MM.1S (cell line): ENCODE results near the gene ZKSCAN8.

Experiments used
- DNase-seq: peaks from one replicate; pipeline ENCODE4 v3.0.0-alpha.2; 2015
- H2AFZ ChIP-seq: fragments of 300-600 bp; sonication (generic); 2 replicates; pipeline ENCODE4 v1.6.0; 2016; ENCODE audit warnings: antibody characterized with exemption, low read length
- H3F3A ChIP-seq: fragments of 300-600 bp; sonication (generic); 2 replicates; pipeline ENCODE4 v1.6.1; 2016; ENCODE audit warnings: mild to moderate bottlenecking, antibody characterized with exemption, low read length, moderate library complexity, mixed read lengths; ENCODE audit not compliant: insufficient read depth
- H3K27ac ChIP-seq: fragments of 300-600 bp; sonication (generic); 2 replicates; pipeline ENCODE4 v1.5.1; 2016; ENCODE audit warnings: mild to moderate bottlenecking, low read length
- H3K27me3 ChIP-seq: fragments of 300-600 bp; sonication (generic); replicated peaks from 2 replicates; pipeline ENCODE4 v1.6.0; 2016; ENCODE audit warnings: low read length; ENCODE audit not compliant: insufficient read depth
- H3K36me3 ChIP-seq: fragments of 300-600 bp; sonication (generic); replicated peaks from 2 replicates; pipeline ENCODE4 v1.6.1; 2016; ENCODE audit warnings: mild to moderate bottlenecking, low read length, mixed read lengths; ENCODE audit not compliant: insufficient read depth
- H3K4me1 ChIP-seq: fragments of 300-600 bp; sonication (generic); 2 replicates; pipeline ENCODE4 v1.6.1; 2016; ENCODE audit warnings: low read length, mixed read lengths
- H3K4me2 ChIP-seq: fragments of 300-600 bp; sonication (generic); 2 replicates; pipeline ENCODE4 v1.6.0; 2016; ENCODE audit warnings: low read depth, low read length
- H3K4me3 ChIP-seq: fragments of 300-600 bp; sonication (generic); 2 replicates; pipeline ENCODE4 v1.5.1; 2016; ENCODE audit warnings: low read length, mixed read lengths
- H3K79me2 ChIP-seq: fragments of 300-600 bp; sonication (generic); 2 replicates; pipeline ENCODE4 v1.6.1; 2016; ENCODE audit warnings: mixed run types, low read length, mixed read lengths
- H3K9ac ChIP-seq: fragments of 300-600 bp; sonication (generic); 2 replicates; pipeline ENCODE4 v1.6.1; 2016; ENCODE audit warnings: low read length, mixed read lengths
- H3K9me2 ChIP-seq: fragments of 300-600 bp; sonication (generic); replicated peaks from 2 replicates; pipeline ENCODE4 v1.6.1; 2016; ENCODE audit warnings: mild to moderate bottlenecking, low read length, mixed read lengths; ENCODE audit not compliant: insufficient read depth
- H3K9me3 ChIP-seq: fragments of 300-600 bp; sonication (generic); replicated peaks from 2 replicates; pipeline ENCODE4 v1.6.1; 2016; ENCODE audit warnings: mild to moderate bottlenecking, low read length, mixed read lengths; ENCODE audit not compliant: insufficient read depth
- H4K20me1 ChIP-seq: fragments of 300-600 bp; sonication (generic); 2 replicates; pipeline ENCODE4 v1.6.1; 2016; ENCODE audit warnings: mild to moderate bottlenecking, low read length, moderate library complexity, mixed read lengths; ENCODE audit not compliant: insufficient read depth
- EZH2 ChIP-seq: fragments of 300-600 bp; sonication (generic); optimal IDR thresholded peaks from 2 replicates; pipeline ENCODE3; 2017; ENCODE audit warnings: low read depth, mild to moderate bottlenecking, antibody characterized with exemption, low read length, mixed read lengths
- EZH2phosphoT487 ChIP-seq: fragments of 300-600 bp; sonication (generic); IDR thresholded peaks from 2 replicates; pipeline ENCODE4 v1.6.1; 2018; ENCODE audit warnings: antibody characterized with exemption, low read length
- TF ChIP-seq, protein P1 (sequence below): fragments of 300-600 bp; sonication (generic); IDR thresholded peaks from 2 replicates; pipeline ENCODE4 v1.5.1; 2016; ENCODE audit warnings: antibody characterized with exemption, low read length, mixed read lengths

Gene ZKSCAN8

DNA sequence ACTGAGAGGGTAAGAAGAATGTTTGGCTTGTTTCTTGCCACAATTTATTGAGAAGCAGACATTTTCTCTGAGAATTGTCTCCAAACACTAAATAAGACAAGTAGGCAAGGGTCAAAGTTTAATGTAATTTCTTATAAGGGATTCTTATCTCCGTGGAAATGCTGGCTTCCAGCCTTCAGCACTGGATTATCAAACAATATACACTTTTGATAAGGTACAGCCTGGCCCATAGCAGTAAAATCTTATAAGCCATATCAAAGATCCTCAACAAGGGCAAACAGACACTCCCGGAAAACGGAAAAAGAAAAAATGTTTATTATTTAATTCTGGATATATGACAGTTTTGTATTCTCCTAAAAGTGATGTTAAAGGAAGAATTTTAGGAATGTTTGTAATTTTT lies 64.8 kb downstream of the ZKSCAN8 start:
- H3K4me2 ChIP-seq: no peak overlapping the region

DNA sequence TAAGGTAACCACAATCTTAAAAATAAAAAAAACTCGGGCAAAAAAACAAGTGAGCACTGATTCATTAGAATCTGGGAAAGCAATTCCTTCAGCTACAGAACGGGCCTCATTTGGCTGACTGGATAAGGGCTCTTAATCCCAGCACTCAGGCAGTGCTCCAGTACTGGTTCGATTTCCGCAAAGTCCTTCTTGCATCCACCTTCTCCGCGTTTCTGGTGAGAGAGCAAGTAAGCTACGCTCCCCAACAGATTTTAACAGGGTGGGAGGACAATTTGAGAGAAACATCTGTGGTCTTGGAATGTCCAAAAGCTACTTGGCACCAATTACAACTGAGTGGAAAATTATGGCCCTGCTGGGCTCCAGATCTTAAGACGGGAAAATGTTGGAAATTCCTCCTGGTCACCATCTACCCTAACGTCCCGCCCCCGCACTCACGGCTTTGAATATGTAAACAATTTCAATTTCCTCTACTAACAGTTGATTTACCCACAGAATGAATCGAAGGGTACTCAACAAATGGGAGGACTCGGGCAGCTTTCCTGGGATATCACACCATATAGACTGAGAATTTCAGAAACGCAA lies 65.3 kb downstream of the ZKSCAN8 start:
- H3K36me3 ChIP-seq: no peaks in the 10 kb centered on the region
- H3K9me2 ChIP-seq: no peaks in the 10 kb centered on the region
- H3K27me3 ChIP-seq: peaks cover 44% of the 10 kb centered on the region
- H3K4me3 ChIP-seq: peak overlapping the region; percentile 60
- H3F3A ChIP-seq: 0 out of 2 replicates have a peak, but pooled peaks cover under 1% of the 10 kb centered on the region
- peak overlapping the region; percentile 81; the same call in 1 of the 2 replicates for H3K4me2 ChIP-seq
- H3K27ac ChIP-seq: no peak overlapping the region
- no peaks in the 10 kb centered on the region for H4K20me1 ChIP-seq
- no peak for TF ChIP-seq EZH2phosphoT487
- TF ChIP-seq, protein P1, sequence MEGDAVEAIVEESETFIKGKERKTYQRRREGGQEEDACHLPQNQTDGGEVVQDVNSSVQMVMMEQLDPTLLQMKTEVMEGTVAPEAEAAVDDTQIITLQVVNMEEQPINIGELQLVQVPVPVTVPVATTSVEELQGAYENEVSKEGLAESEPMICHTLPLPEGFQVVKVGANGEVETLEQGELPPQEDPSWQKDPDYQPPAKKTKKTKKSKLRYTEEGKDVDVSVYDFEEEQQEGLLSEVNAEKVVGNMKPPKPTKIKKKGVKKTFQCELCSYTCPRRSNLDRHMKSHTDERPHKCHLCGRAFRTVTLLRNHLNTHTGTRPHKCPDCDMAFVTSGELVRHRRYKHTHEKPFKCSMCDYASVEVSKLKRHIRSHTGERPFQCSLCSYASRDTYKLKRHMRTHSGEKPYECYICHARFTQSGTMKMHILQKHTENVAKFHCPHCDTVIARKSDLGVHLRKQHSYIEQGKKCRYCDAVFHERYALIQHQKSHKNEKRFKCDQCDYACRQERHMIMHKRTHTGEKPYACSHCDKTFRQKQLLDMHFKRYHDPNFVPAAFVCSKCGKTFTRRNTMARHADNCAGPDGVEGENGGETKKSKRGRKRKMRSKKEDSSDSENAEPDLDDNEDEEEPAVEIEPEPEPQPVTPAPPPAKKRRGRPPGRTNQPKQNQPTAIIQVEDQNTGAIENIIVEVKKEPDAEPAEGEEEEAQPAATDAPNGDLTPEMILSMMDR: no peak
- no peak for TF ChIP-seq EZH2
- peak overlapping the region; percentile 65 for H2AFZ ChIP-seq
- no peak for DNase-seq
- H3K9me3 ChIP-seq: no peaks in the 10 kb centered on the region
- H3K9ac ChIP-seq: no peak overlapping the region
- no peaks in the 10 kb centered on the region for H3K79me2 ChIP-seq
- peaks cover 4% of the 10 kb centered on the region; the same call in 1 of the 2 replicates for H3K4me1 ChIP-seq

More for the DNA sequence above, 64.8 kb downstream of the ZKSCAN8 start:
- Histone ChIP-seq H3K9me2 (no peaks in the 10 kb centered on the region), H2AFZ (no peak overlapping the region), H4K20me1 (no peaks in the 10 kb centered on the region), H3K36me3 (no peaks in the 10 kb centered on the region), H3K9ac (no peak overlapping the region), H3K4me3 (no peak overlapping the region), H3K4me1 (peaks cover 4% of the 10 kb centered on the region; the same call in 1 of the 2 replicates), H3K79me2 (no peaks in the 10 kb centered on the region), H3F3A (no peaks in the 10 kb centered on the region), H3K27me3 (peaks cover 44% of the 10 kb centered on the region), H3K27ac (no peak overlapping the region), H3K9me3 (no peaks in the 10 kb centered on the region)
- no peak for DNase-seq
- TF ChIP-seq EZH2phosphoT487 (no peak), EZH2 (no peak)
- TF ChIP-seq, protein P1: no peak

DNA sequence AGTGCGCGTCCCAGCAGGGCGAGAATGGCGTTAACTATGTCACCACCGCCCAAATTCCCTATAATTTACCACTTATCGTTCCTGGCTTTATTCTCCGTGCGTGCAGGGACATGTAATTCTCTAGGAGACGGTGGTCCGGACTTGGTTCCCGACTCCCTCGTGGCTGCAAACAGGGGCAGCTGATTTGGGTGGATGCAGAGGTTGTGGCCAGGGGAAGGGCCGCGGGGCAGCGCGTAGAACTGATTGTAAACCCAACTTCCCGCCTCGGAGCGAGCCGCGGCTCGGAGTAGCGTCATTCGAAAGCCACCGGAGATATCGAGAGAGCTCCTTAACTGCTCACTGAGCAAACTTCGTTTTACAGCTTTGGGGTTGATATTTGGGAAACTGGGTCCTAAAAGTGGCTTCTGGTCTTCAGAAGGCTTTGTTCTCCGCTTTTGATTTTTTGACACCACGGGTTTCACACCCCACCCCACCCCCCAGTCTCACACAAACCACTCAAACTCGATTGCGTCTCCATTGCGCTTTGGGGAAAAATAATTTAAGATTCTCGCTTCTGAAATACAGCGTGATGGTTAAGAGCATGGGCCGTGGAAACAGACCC lies 65.9 kb downstream of the ZKSCAN8 start:
- H3K9ac ChIP-seq: peak overlapping the region; percentile 19; the same call in 1 of the 2 replicates
- H3K4me3 ChIP-seq: peak overlapping the region; percentile 60
- no peaks in the 10 kb centered on the region for H3K9me2 ChIP-seq
- no peaks in the 10 kb centered on the region for H4K20me1 ChIP-seq
- peak overlapping the region; percentile 81 for H3K4me2 ChIP-seq
- H3K36me3 ChIP-seq: no peaks in the 10 kb centered on the region
- TF ChIP-seq, protein P1: no peak
- TF ChIP-seq EZH2phosphoT487 (no peak), EZH2 (no peak)
- no peaks in the 10 kb centered on the region for H3K9me3 ChIP-seq
- H3K27ac ChIP-seq: no peak overlapping the region
- H2AFZ ChIP-seq: peak overlapping the region; percentile 65
- H3K4me1 ChIP-seq: peaks cover 4% of the 10 kb centered on the region; the same call in 1 of the 2 replicates
- peaks cover 6% of the 10 kb centered on the region; the same call in 1 of the 2 replicates for H3F3A ChIP-seq
- H3K27me3 ChIP-seq: peaks cover 44% of the 10 kb centered on the region
- DNase-seq: peak; percentile 36
- H3K79me2 ChIP-seq: no peaks in the 10 kb centered on the region
